Activated CD8-positive, alpha-beta T cell treated with anti-CD3 and anti-CD28 coated beads for 36 hours (primary cell): ENCODE measurements around the gene AGPAT3. TPM values are rescaled to one million over a fixed set of nuclear protein-coding genes. Genes with fewer than 3 reads are reported as not detected.

ENCODE experiments used
- ATAC-seq: fragments of 200-7000 bp; cut with Tn5 transposase; one replicate; pipeline ENCODE4 v1.10.0; 2021; ENCODE audit warnings: mild to moderate bottlenecking, moderate library complexity
- CTCF ChIA-PET: fragments of 350-600 bp; sonication (Branson Sonifier 250); formaldehyde crosslinking; loops from one replicate; lab custom pipeline; 2021; ENCODE audit warnings: antibody characterized with exemption; lab: Charles Lee
- POLR2A ChIA-PET: fragments of 350-600 bp; sonication (Branson Sonifier 250); formaldehyde crosslinking; loops from one replicate; lab custom pipeline; 2021; ENCODE audit warnings: antibody characterized with exemption; lab: Charles Lee
- DNase-seq: peaks from one replicate; pipeline ENCODE4 v3.0.0-alpha.2; 2020
- H3K27ac Mint-ChIP-seq: one replicate; pipeline ENCODE4 v1.8.0; 2021; ENCODE audit warnings: mild to moderate bottlenecking, mixed read lengths
- H3K27me3 Mint-ChIP-seq: one replicate; pipeline ENCODE4 v1.8.0; 2021; ENCODE audit warnings: mixed read lengths
- H3K36me3 Mint-ChIP-seq: one replicate; pipeline ENCODE4 v1.8.0; 2021; ENCODE audit warnings: low read depth, mixed read lengths
- H3K4me1 Mint-ChIP-seq: one replicate; pipeline ENCODE4 v1.8.0; 2021; ENCODE audit warnings: low read depth, mixed read lengths
- H3K4me3 Mint-ChIP-seq: one replicate; pipeline ENCODE4 v1.8.0; 2021; ENCODE audit warnings: mild to moderate bottlenecking, moderate library complexity, mixed read lengths
- H3K9me3 Mint-ChIP-seq: one replicate; pipeline ENCODE4 v1.8.0; 2021; ENCODE audit warnings: mixed read lengths
- CTCF ChIP-seq: fragments of 200-600 bp; IDR thresholded peaks from one replicate; pipeline ENCODE4 v1.8.0; 2022; ENCODE audit warnings: antibody characterized with exemption, mild to moderate bottlenecking
- intact Hi-C: fragments of 100-400 bp; cut with micrococcal nuclease; formaldehyde crosslinking; loops from one replicate; pipeline ENCODE4 v1.10.0; 2022
- total RNA-seq, 2 experiments: library from RNA; stranded (reverse); gene quantifications; one replicate each; pipeline ENCODE4 v1.2.3, GENCODE V29; 2021

The AGPAT3 gene
- total RNA-seq, 2 experiments from 2014 or later, result 59.3 to 62.2 TPM

DNA sequence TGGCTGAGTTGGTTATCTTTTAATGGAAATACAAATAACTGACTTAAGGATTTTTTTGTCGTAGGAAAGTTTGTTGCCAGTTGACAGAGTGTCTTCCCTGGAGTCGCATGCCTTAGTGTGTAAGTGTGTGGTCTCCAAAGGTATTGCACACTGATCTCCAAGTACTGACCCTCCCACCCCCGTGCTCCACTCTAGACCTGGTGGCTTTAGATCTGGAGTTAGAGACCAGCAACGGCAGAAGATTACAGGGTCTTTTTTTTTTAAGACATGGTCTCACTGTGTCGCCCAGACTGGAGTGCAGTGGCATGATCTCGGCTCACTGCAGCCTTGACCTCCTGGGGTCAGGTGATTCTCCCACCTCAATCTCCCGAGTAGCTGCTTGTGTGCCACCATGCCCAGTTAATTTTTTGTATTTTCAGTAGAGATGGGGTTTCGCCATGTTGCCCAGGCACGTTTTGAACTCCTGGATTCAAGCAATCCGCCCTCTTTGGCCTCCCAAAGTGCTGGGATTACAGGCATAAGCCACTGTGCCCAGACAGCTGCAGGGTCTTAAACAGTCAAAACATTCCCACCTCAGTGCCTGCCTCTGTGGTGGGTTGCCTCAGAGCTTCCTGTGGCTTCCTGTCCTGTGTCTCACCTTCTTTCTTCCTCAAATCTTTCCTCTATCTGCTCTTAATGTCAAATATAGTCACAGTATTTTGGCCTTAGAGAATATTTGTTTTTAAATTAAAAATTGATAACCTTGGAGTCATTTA is 154.0 kb downstream of the AGPAT3 start:
- ChIA-PET CTCF (interaction anchor here (1.9 kb wide), 1 partner anchor 43 kb away, joined by 7 read pairs; no protein-coding TSS in a partner anchor), POLR2A (interaction anchor here (0.8 kb wide), 2 partner anchors 19 to 64 kb away, joined by 3 to 4 read pairs; no protein-coding TSS in a partner anchor)
- H3K27ac Mint-ChIP-seq, result peak overlapping the region; percentile 80
- TF ChIP-seq CTCF, result no peak
- no peaks in the 10 kb centered on the region for H3K9me3 Mint-ChIP-seq
- no peaks in the 10 kb centered on the region for H3K27me3 Mint-ChIP-seq
- intact Hi-C loops, result no loop called here
- H3K4me3 Mint-ChIP-seq, result no peak overlapping the region
- ATAC-seq (peak; percentile 28), DNase-seq (peak; percentile 46)
- peaks cover 80% of the 10 kb centered on the region for H3K4me1 Mint-ChIP-seq
- H3K36me3 Mint-ChIP-seq, result peaks cover 20% of the 10 kb centered on the region

GRCh38 chr21:44019568-44019958 is 154.5 kb downstream of the AGPAT3 start:
- peak overlapping the region; percentile 80 for H3K27ac Mint-ChIP-seq
- no peaks in the 10 kb centered on the region for H3K27me3 Mint-ChIP-seq
- ChIA-PET POLR2A (interaction anchor here (0.8 kb wide), 1 partner anchor 63 kb away, joined by 3 read pairs; no protein-coding TSS in a partner anchor), CTCF (interaction anchor here (1.3 to 1.9 kb wide), 2 partner anchors 44 to 53 kb away, joined by 3 to 7 read pairs; no protein-coding TSS in a partner anchor)
- no peak for TF ChIP-seq CTCF
- peaks cover 80% of the 10 kb centered on the region for H3K4me1 Mint-ChIP-seq
- DNase-seq (no peak), ATAC-seq (no peak)
- intact Hi-C loops, result no loop called here
- peaks cover 21% of the 10 kb centered on the region for H3K36me3 Mint-ChIP-seq
- no peaks in the 10 kb centered on the region for H3K9me3 Mint-ChIP-seq
- H3K4me3 Mint-ChIP-seq, result no peak overlapping the region

- no peaks in the 10 kb centered on the region for H3K9me3 Mint-ChIP-seq
- ChIA-PET POLR2A (interaction anchor here (0.6 kb wide), 1 partner anchor 38 kb away, joined by 6 read pairs; no protein-coding TSS in a partner anchor), CTCF (interaction anchor here (1.3 kb wide), 1 partner anchor 52 kb away, joined by 3 read pairs; no protein-coding TSS in a partner anchor)
- no peak for TF ChIP-seq CTCF
- H3K27me3 Mint-ChIP-seq, result no peaks in the 10 kb centered on the region
- H3K4me1 Mint-ChIP-seq, result peaks cover 81% of the 10 kb centered on the region
- H3K27ac Mint-ChIP-seq, result peak overlapping the region; percentile 80
- H3K4me3 Mint-ChIP-seq, result no peak overlapping the region
- intact Hi-C loops, result no loop called here
- ATAC-seq (no peak), DNase-seq (no peak)
- peaks cover 18% of the 10 kb centered on the region for H3K36me3 Mint-ChIP-seq
Observed at GRCh38 chr21:44020551-44020950, 155.5 kb downstream of the AGPAT3 start.

DNA sequence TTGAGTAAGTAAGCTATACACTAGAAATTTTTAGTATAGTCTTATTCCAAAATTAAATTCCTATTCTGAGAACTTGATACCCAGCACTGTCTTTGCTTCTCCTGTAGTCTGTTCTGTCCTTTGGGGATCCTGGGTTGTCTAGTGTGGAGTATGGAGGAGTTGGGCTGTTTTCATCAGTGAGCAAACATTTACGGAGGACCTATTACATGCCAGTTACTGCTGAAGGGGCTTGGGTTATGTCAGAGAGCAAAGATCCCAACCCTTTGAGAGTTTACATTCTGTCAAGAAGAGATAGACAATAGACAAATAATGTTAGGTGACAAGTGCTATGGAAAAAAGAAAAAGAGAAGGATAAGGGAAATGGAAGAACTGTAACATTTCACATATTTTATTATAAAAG is 156.0 kb downstream of the AGPAT3 start:
- Mint-ChIP-seq H3K27me3 (no peaks in the 10 kb centered on the region), H3K4me1 (peaks cover 81% of the 10 kb centered on the region), H3K36me3 (peaks cover 19% of the 10 kb centered on the region), H3K9me3 (no peaks in the 10 kb centered on the region), H3K4me3 (no peak overlapping the region), H3K27ac (peak overlapping the region; percentile 83)
- ChIA-PET CTCF (no interaction called here), POLR2A (interaction anchor here (0.6 kb wide), 1 partner anchor 37 kb away, joined by 6 read pairs; no protein-coding TSS in a partner anchor)
- DNase-seq, result no peak
- no peak for TF ChIP-seq CTCF
- ATAC-seq, result no peak
- intact Hi-C loops, result no loop called here

DNA sequence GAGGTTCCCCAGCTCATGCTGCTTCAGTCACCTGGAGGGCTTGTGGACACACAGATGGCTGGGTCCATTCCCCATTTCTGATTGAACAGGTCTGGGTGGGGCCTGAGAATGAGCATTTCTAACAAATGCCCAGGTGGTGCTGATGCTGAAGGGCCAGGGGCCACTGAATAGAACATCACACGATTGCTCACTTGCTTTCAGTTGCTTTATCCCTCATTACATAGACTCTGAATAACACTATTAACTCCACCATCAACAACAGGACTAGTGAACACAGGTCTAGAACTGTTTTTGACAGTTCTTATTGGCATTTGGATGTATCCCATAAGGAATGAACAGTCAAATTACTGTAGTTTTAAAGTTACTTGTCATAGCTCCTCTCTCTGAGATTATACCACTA is 159.2 kb downstream of the AGPAT3 start:
- intact Hi-C loops, result no loop called here
- Mint-ChIP-seq H3K4me1 (peaks cover 83% of the 10 kb centered on the region), H3K36me3 (peaks cover 25% of the 10 kb centered on the region), H3K4me3 (no peak overlapping the region), H3K27ac (peak overlapping the region; percentile 17), H3K27me3 (no peaks in the 10 kb centered on the region), H3K9me3 (no peaks in the 10 kb centered on the region)
- no peak for TF ChIP-seq CTCF
- no peak for ATAC-seq
- peak; percentile 22 for DNase-seq
- POLR2A ChIA-PET, result interaction anchor here (0.6 to 1.4 kb wide), 4 partner anchors 8 to 44 kb away, joined by 3 to 4 read pairs (median 3); no protein-coding TSS in a partner anchor
- CTCF ChIA-PET, result interaction anchor here (1.3 to 1.6 kb wide), 2 partner anchors 9 to 49 kb away, joined by 3 to 4 read pairs; no protein-coding TSS in a partner anchor
